HG02571 (cell line): Measurements from ENCODE around the gene PLA2G4E.

ENCODE experiments used
- ATAC-seq: cut with Tn5 transposase; IDR thresholded peaks from one replicate; pipeline ENCODE4 v1.9.1; 2021; ENCODE audit warnings: mild to moderate bottlenecking, moderate library complexity; ENCODE audit not compliant: unreplicated experiment

The PLA2G4E gene

GRCh38 chr15:41937568-41937923, 83.3 kb downstream of the PLA2G4E start:
- no peak for ATAC-seq

GRCh38 chr15:41936649-41937567, 83.9 kb downstream of the PLA2G4E start:
- no peak for ATAC-seq

- ATAC-seq = no peak
Observed at GRCh38 chr15:41936155-41936554, 84.7 kb downstream of the PLA2G4E start.

- ATAC-seq = peak; percentile 55
Observed at GRCh38 chr15:41935566-41936020, 85.2 kb downstream of the PLA2G4E start.

- no peak for ATAC-seq
Observed at GRCh38 chr15:41934843-41935242, 86.0 kb downstream of the PLA2G4E start.

GRCh38 chr15:41933771-41934170, 87.1 kb downstream of the PLA2G4E start:
- ATAC-seq = no peak

GRCh38 chr15:41933326-41933725, 87.5 kb downstream of the PLA2G4E start:
- no peak for ATAC-seq

GRCh38 chr15:41932511-41933289, 88.1 kb downstream of the PLA2G4E start:
- ATAC-seq = no peak

GRCh38 chr15:41932101-41932500, 88.7 kb downstream of the PLA2G4E start:
- no peak for ATAC-seq
